H1 (cell line): ENCODE measurements around the gene FREM1. TPM values are rescaled to one million over a fixed set of nuclear protein-coding genes. Genes with fewer than 3 reads are reported as not detected.

Source experiments
- CTCF ChIA-PET: fragments of 300-600 bp; sonication (Branson Sonifier 250); formaldehyde crosslinking; loops from one replicate; lab custom pipeline; 2021; ENCODE audit not compliant: partially characterized antibody; lab: Charles Lee
- POLR2A ChIA-PET: fragments of 300-600 bp; sonication (Branson Sonifier 250); formaldehyde crosslinking; loops from one replicate; lab custom pipeline; 2021; ENCODE audit warnings: inconsistent platforms; ENCODE audit not compliant: partially characterized antibody; lab: Charles Lee
- DNase-seq, 2 experiments: peaks; one replicate each; pipeline versions ENCODE4 v3.0.0 to v3.0.0-alpha.2; 2010 to 2022; ENCODE audit warnings: low spot score in 2 of 2, low read depth in 1 of 2, mixed read lengths in 1 of 2
- FAIRE-seq: peaks from 2 replicates; lab custom pipeline; 2011; peaks lifted over from hg19 to GRCh38; lab: Jason Lieb, UNC
- H2AFZ ChIP-seq: 2 replicates; pipeline ENCODE4 v1.8.1; 2012; ENCODE audit warnings: low read length, inconsistent platforms
- H2AK5ac ChIP-seq: 2 replicates; pipeline ENCODE4 v1.6.1; 2013; ENCODE audit warnings: low read depth, low read length
- H2BK120ac ChIP-seq: replicated peaks from 2 replicates; pipeline ENCODE3; 2013; ENCODE audit warnings: low read depth, low read length, inconsistent platforms
- H2BK12ac ChIP-seq: 2 replicates; pipeline ENCODE4 v1.6.1; 2013; ENCODE audit warnings: low read depth, low read length
- H2BK15ac ChIP-seq: 2 replicates; pipeline ENCODE4 v1.6.1; 2013; ENCODE audit warnings: low read length
- H2BK20ac ChIP-seq: 2 replicates; pipeline ENCODE4 v1.6.1; 2013; ENCODE audit warnings: low read length
- H2BK5ac ChIP-seq: 2 replicates; pipeline ENCODE4 v1.6.1; 2013; ENCODE audit warnings: low read depth, low read length
- H3K14ac ChIP-seq: 2 replicates; pipeline ENCODE4 v1.6.1; 2013; ENCODE audit warnings: inconsistent platforms; ENCODE audit not compliant: insufficient read length
- H3K18ac ChIP-seq: 2 replicates; pipeline ENCODE4 v1.6.1; 2013; ENCODE audit warnings: low read length; ENCODE audit errors: extremely low read depth
- H3K23ac ChIP-seq: 2 replicates; pipeline ENCODE4 v1.6.1; 2013; ENCODE audit warnings: inconsistent platforms; ENCODE audit not compliant: insufficient read length
- H3K23me2 ChIP-seq: 2 replicates; pipeline ENCODE4 v1.6.1; 2013; ENCODE audit warnings: low read depth, low read length
- H3K27ac ChIP-seq: 2 replicates; pipeline ENCODE4 v1.6.1; 2011; ENCODE audit warnings: low read depth, low read length, inconsistent platforms
- H3K27me3 ChIP-seq, 4 experiments: replicated peaks in 1 of 4; 1 replicate in 1 of 4; 2 replicates in 3 of 4; pipeline versions ENCODE4 v1.6.1 to v1.8.1; 2011 to 2013; ENCODE audit warnings: low read length in 3 of 4, mild to moderate bottlenecking in 3 of 4, inconsistent platforms in 2 of 4, mixed read lengths in 2 of 4, moderate library complexity in 1 of 4; ENCODE audit not compliant: control insufficient read depth in 3 of 4, insufficient read depth in 3 of 4; ENCODE audit errors: extremely low read depth in 1 of 4
- H3K36me3 ChIP-seq, 4 experiments: 2 replicates each; pipeline versions ENCODE4 v1.6.1 to v1.8.1; 2011 to 2013; ENCODE audit warnings: mild to moderate bottlenecking in 4 of 4, low read length in 3 of 4, moderate library complexity in 2 of 4, control low read depth in 1 of 4, inconsistent platforms in 1 of 4; ENCODE audit not compliant: insufficient read depth in 4 of 4, control insufficient read depth in 2 of 4
- H3K4ac ChIP-seq: replicated peaks from 2 replicates; pipeline ENCODE3; 2013; ENCODE audit warnings: low read length, low read depth, mixed read lengths, inconsistent platforms; ENCODE audit not compliant: insufficient read length
- H3K4me1 ChIP-seq, 4 experiments: replicated peaks in 1 of 4; 1 replicate in 1 of 4; 2 replicates in 3 of 4; pipeline versions ENCODE4 v1.6.1 to v1.8.1; 2011 to 2013; ENCODE audit warnings: low read length in 3 of 4, inconsistent platforms in 2 of 4, mixed read lengths in 1 of 4; ENCODE audit not compliant: insufficient read depth in 4 of 4, control insufficient read depth in 3 of 4
- H3K4me2 ChIP-seq, 2 experiments: 2 replicates each; pipeline versions ENCODE4 v1.6.1 to v1.8.1; 2011 to 2013; ENCODE audit warnings: low read depth in 2 of 2, low read length in 2 of 2, control low read depth in 1 of 2, inconsistent platforms in 1 of 2, mild to moderate bottlenecking in 1 of 2; ENCODE audit not compliant: insufficient read depth in 1 of 2
- H3K4me3 ChIP-seq, 4 experiments: fragments of 200-600, 300-600 bp in 1 of 4; sonication (generic), shearing (Covaris generic), sonication (Bioruptor Twin) in 1 of 4; 2 replicates each; pipeline versions ENCODE4 v1.5.1 to v1.8.1; 2011 to 2016; ENCODE audit warnings: low read length in 4 of 4, low read depth in 3 of 4, control low read depth in 2 of 4, inconsistent platforms in 2 of 4, mild to moderate bottlenecking in 2 of 4, mixed read lengths in 1 of 4, moderate library complexity in 1 of 4; ENCODE audit not compliant: insufficient read depth in 2 of 4; ENCODE audit errors: extremely low read depth in 1 of 4
- H3K56ac ChIP-seq: replicated peaks from 2 replicates; pipeline ENCODE3; 2013; ENCODE audit warnings: low read depth, mild to moderate bottlenecking, mixed read lengths, low read length, inconsistent platforms; ENCODE audit not compliant: insufficient read length
- H3K79me1 ChIP-seq: 2 replicates; pipeline ENCODE4 v1.6.1; 2013; ENCODE audit warnings: low read depth, low read length, control low read depth
- H3K79me2 ChIP-seq, 2 experiments: 2 replicates each; pipeline versions ENCODE4 v1.6.1 to v1.8.1; 2012 to 2013; ENCODE audit warnings: low read length in 2 of 2, mild to moderate bottlenecking in 2 of 2, inconsistent platforms in 1 of 2; ENCODE audit not compliant: insufficient read depth in 2 of 2, control insufficient read depth in 1 of 2
- H3K9ac ChIP-seq, 4 experiments: replicated peaks in 1 of 4; 1 replicate in 1 of 4; 2 replicates in 3 of 4; pipeline versions ENCODE4 v1.6.1 to v1.8.1; 2011 to 2013; ENCODE audit warnings: low read depth in 3 of 4, low read length in 3 of 4, control low read depth in 2 of 4, mild to moderate bottlenecking in 2 of 4, moderate library complexity in 2 of 4, inconsistent platforms in 1 of 4; ENCODE audit errors: extremely low read depth in 1 of 4
- H3K9me3 ChIP-seq, 2 experiments: 2 replicates each; pipeline versions ENCODE4 v1.6.1 to v1.8.1; 2012 to 2013; ENCODE audit warnings: mild to moderate bottlenecking in 2 of 2, moderate library complexity in 2 of 2, control low read depth in 1 of 2, inconsistent platforms in 1 of 2, low read depth in 1 of 2, low read length in 1 of 2, mixed read lengths in 1 of 2; ENCODE audit not compliant: insufficient read depth in 2 of 2
- H4K20me1 ChIP-seq, 2 experiments: replicated peaks in 1 of 2; 2 replicates each; pipeline versions ENCODE3 to v1.8.1; 2011 to 2013; ENCODE audit warnings: inconsistent platforms in 2 of 2, low read length in 2 of 2, mild to moderate bottlenecking in 1 of 2; ENCODE audit not compliant: insufficient read depth in 2 of 2, control insufficient read depth in 1 of 2
- H4K5ac ChIP-seq: 2 replicates; pipeline ENCODE4 v1.6.1; 2013; ENCODE audit warnings: low read length, low read depth, mixed read lengths, inconsistent platforms; ENCODE audit not compliant: insufficient read length
- H4K8ac ChIP-seq: 2 replicates; pipeline ENCODE4 v1.8.0; 2013; ENCODE audit warnings: mild to moderate bottlenecking, moderate library complexity, low read length, inconsistent platforms; ENCODE audit not compliant: insufficient read depth; ENCODE audit errors: extremely low read depth
- H4K91ac ChIP-seq: replicated peaks from 2 replicates; pipeline ENCODE3; 2013; ENCODE audit warnings: low read length, mixed read lengths, inconsistent platforms; ENCODE audit not compliant: insufficient read length
- BCL11A ChIP-seq, 2 experiments: IDR thresholded peaks; one replicate each; pipeline ENCODE4 v1.6.1; 2011; ENCODE audit warnings: low read depth in 2 of 2, low read length in 2 of 2, mild to moderate bottlenecking in 2 of 2
- EGR1 ChIP-seq: IDR thresholded peaks from 2 replicates; pipeline ENCODE4 v1.6.1; 2011; ENCODE audit warnings: low read depth, low read length, borderline replicate concordance
- GABPA ChIP-seq: IDR thresholded peaks from 2 replicates; pipeline ENCODE4 v1.6.1; 2011; ENCODE audit warnings: mild to moderate bottlenecking, low read length, moderate library complexity, borderline replicate concordance; ENCODE audit not compliant: insufficient read depth
- HDAC6 ChIP-seq: IDR thresholded peaks from one replicate; pipeline ENCODE4 v1.7.1; 2012; ENCODE audit warnings: low read depth, mild to moderate bottlenecking, inconsistent platforms, low read length, moderate library complexity
- MAFK ChIP-seq: IDR thresholded peaks from 2 replicates; pipeline ENCODE4 v1.6.1; 2012; ENCODE audit warnings: low read depth, mild to moderate bottlenecking, improper control_type of control experiment, low read length
- NANOG ChIP-seq: IDR thresholded peaks from 2 replicates; pipeline ENCODE4 v1.6.1; 2011; ENCODE audit warnings: low read length, low read depth, mild to moderate bottlenecking, inconsistent platforms; ENCODE audit not compliant: insufficient read depth, poor library complexity, severe bottlenecking
- POLR2A ChIP-seq, 2 experiments: IDR thresholded peaks; 1 replicate in 1 of 2; 2 replicates in 1 of 2; pipeline ENCODE4 v1.6.1; 2011; ENCODE audit warnings: low read depth in 2 of 2, low read length in 2 of 2, mild to moderate bottlenecking in 2 of 2; ENCODE audit errors: control extremely low read depth in 1 of 2
- SRF ChIP-seq: IDR thresholded peaks from 2 replicates; pipeline ENCODE4 v1.6.1; 2011; ENCODE audit warnings: mild to moderate bottlenecking, low read depth, low read length, moderate library complexity
- TAF7 ChIP-seq: optimal IDR thresholded peaks from 2 replicates; pipeline ENCODE3; 2011; ENCODE audit warnings: low read depth, mild to moderate bottlenecking, inconsistent platforms, low read length, moderate library complexity, borderline replicate concordance
- WGBS, 2 experiments: shearing (Covaris generic) in 1 of 2; methylation state at CpG; one replicate each; pipeline versions ENCODE4 v1.1.6 to v1.1.7; 2013 to 2015; ENCODE audit warnings: low lambda C conversion rate in 2 of 2, mixed read lengths in 2 of 2, inconsistent platforms in 1 of 2, low coverage in 1 of 2, missing lambda C conversion rate in 1 of 2; ENCODE audit not compliant: insufficient replicate concordance in 2 of 2, insufficient coverage in 1 of 2, insufficient read length in 1 of 2; ENCODE audit errors: extremely low coverage in 1 of 2, missing lambda C conversion rate in 1 of 2; 5-methylcytosine and 5-hydroxymethylcytosine counted together
- polyA plus RNA-seq, 7 experiments: library from polyadenylated mRNA; depleted of rRNA in 3 of 7; stranded (reverse) in 5 of 7; unstranded in 2 of 7; fragments of >200 nt in 5 of 7; fragments of 200-250 nt in 2 of 7; gene quantifications; 1 replicate in 5 of 7; 2 replicates in 1 of 7; 4 replicates in 1 of 7; pipeline versions ENCODE4 v1.2.1 to v1.2.3, GENCODE V29; 2011 to 2013; ENCODE audit warnings: missing spikeins in 2 of 7, mixed read lengths in 2 of 7
- total RNA-seq: library from RNA; stranded (reverse); fragmentation: NEBNext Ultra II Directional; extraction: Animal tissue kit (Norgen Biotek cat#: 25700); gene quantifications from 2 replicates; pipeline ENCODE4 v1.2.1, GENCODE V29; 2021
- TF ChIP-seq, protein P1 (sequence below): IDR thresholded peaks from 2 replicates; pipeline ENCODE4 v1.6.1; 2011; ENCODE audit warnings: low read length, improper control_type of control experiment

The FREM1 gene
- total and polyA plus RNA-seq, 2 of the 8 experiments (the other 6 are each of a cell fraction or from before 2014, with no cell fraction given), result 2.6 to 3.1 TPM

DNA sequence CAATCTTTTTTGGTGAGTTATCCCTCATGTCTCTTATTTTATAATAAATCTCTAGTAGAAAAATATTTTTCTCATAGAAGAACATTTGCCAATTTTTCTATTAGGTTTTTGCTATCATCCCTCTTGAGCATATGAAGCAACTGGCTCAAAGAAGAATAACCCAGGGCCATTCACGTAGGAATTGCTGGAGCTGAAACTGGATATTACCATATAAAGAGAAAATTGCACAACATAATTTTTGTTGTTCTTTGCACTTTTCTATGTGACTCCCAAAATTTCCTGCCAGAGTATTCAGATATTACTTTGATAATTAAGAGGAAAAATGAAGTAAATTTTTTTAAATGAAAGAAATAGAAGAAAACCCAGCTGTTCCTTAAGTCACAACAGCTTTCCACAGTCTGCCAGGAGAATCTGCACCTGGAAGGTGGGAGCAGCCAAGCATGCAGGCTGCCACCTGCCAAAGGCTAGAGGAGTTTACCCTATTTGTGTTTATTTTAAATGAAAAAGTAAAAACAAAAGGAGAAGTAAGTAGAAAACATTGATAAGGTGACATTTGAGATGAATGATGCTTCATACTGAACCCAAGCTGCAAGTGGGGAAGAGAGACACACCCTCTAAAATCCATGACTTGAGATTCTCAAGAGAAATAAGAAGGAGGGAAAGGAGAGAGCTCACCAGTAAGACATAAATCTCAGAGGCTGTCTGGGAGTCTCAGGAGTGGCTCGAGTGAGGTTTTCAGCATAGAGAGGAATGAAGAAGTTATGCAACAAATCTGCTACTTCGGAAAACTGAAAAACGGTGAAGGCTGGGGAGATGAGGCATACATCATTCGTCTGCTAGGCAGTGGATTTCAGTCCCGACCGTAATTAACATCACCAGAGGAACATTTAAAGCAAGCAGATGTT lies 31.5 kb upstream of the FREM1 start:
- no peak overlapping the region for H2BK12ac ChIP-seq
- no peaks in the 10 kb centered on the region; a peak in 1 of 7 replicates for H3K4me1 ChIP-seq
- no peak overlapping the region for H4K91ac ChIP-seq
- H4K5ac ChIP-seq, result no peak overlapping the region
- no peak overlapping the region for H2AK5ac ChIP-seq
- no peak overlapping the region for H3K23ac ChIP-seq
- H3K9ac ChIP-seq, result no peak overlapping the region
- no peak overlapping the region for H3K56ac ChIP-seq
- no peaks in the 10 kb centered on the region for H3K9me3 ChIP-seq
- 83% methylated on average over 7 of the region's 7 CpGs; no CpG with 5 or more reads in 1 of the 2 experiments for WGBS, 2 experiments
- no peaks in the 10 kb centered on the region for H4K20me1 ChIP-seq
- H3K27me3 ChIP-seq, result no peaks in the 10 kb centered on the region
- no peak overlapping the region for H2BK20ac ChIP-seq
- no peak overlapping the region for H2BK15ac ChIP-seq
- H2BK120ac ChIP-seq, result no peak overlapping the region
- no peak overlapping the region for H2BK5ac ChIP-seq
- no peaks in the 10 kb centered on the region for H3K23me2 ChIP-seq
- H2AFZ ChIP-seq, result no peak overlapping the region
- H3K4ac ChIP-seq, result no peak overlapping the region
- POLR2A ChIA-PET, result no interaction called here
- no peak overlapping the region for H3K4me2 ChIP-seq
- H3K36me3 ChIP-seq, result no peaks in the 10 kb centered on the region
- H3K79me1 ChIP-seq, result no peaks in the 10 kb centered on the region
- H3K4me3 ChIP-seq, result no peak overlapping the region
- DNase-seq, result no peak
- H3K79me2 ChIP-seq, result no peaks in the 10 kb centered on the region
- H4K8ac ChIP-seq, result no peak overlapping the region
- CTCF ChIA-PET, result interaction anchor here (0.7 to 1.0 kb wide), 2 partner anchors 89 to 475 kb away, joined by 3 to 4 read pairs; no protein-coding TSS in a partner anchor
- H3K14ac ChIP-seq, result no peak overlapping the region
- H3K27ac ChIP-seq, result no peak overlapping the region
- FAIRE-seq, result no peak
- no peak overlapping the region for H3K18ac ChIP-seq
- TF ChIP-seq TAF7 (no peak), BCL11A (IDR thresholded peaks at IDR 0.05; ENCODE audit: low read depth in 2 of 2, low read length in 2 of 2) (no peak), NANOG (no peak), EGR1 (no peak), GABPA (no peak), MAFK (no peak), POLR2A (IDR thresholded peaks at IDR 0.05; ENCODE audit: control extremely low read depth in 1 of 2, low read depth in 2 of 2, low read length in 2 of 2) (no peak), SRF (no peak), HDAC6 (no peak)
- TF ChIP-seq, protein P1, sequence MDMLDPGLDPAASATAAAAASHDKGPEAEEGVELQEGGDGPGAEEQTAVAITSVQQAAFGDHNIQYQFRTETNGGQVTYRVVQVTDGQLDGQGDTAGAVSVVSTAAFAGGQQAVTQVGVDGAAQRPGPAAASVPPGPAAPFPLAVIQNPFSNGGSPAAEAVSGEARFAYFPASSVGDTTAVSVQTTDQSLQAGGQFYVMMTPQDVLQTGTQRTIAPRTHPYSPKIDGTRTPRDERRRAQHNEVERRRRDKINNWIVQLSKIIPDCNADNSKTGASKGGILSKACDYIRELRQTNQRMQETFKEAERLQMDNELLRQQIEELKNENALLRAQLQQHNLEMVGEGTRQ, result no peak
